22Rv1 (cell line): ENCODE measurements around the gene CRY1.

ENCODE experiments used
- H3K27ac ChIP-seq: fragments of 450-650 bp; 2 replicates; pipeline ENCODE4 v1.5.1; 2017
- CTCF ChIP-seq: fragments of 450-650 bp; IDR thresholded peaks from 2 replicates; pipeline ENCODE4 v1.5.1; 2017; ENCODE audit warnings: mild to moderate bottlenecking
- ZFX ChIP-seq: fragments of 450-650 bp; IDR thresholded peaks from 2 replicates; pipeline ENCODE4 v1.6.1; 2017; ENCODE audit warnings: antibody characterized with exemption, borderline replicate concordance

CRY1 gene

GRCh38 chr12:106953352-106954250 lies 139.7 kb downstream of the CRY1 start:
- no peak overlapping the region for H3K27ac ChIP-seq
- TF ChIP-seq CTCF (no peak), ZFX (no peak)

GRCh38 chr12:106950591-106950990 lies 142.8 kb downstream of the CRY1 start:
- no peak for TF ChIP-seq CTCF
- TF ChIP-seq ZFX = no peak
- H3K27ac ChIP-seq = no peak overlapping the region

GRCh38 chr12:106947461-106947860 lies 145.9 kb downstream of the CRY1 start:
- no peak overlapping the region for H3K27ac ChIP-seq
- TF ChIP-seq ZFX (no peak), CTCF (no peak)

GRCh38 chr12:106945261-106945851 lies 148.0 kb downstream of the CRY1 start:
- TF ChIP-seq ZFX = no peak
- no peak for TF ChIP-seq CTCF
- H3K27ac ChIP-seq = no peak overlapping the region

GRCh38 chr12:106942775-106943174 lies 150.6 kb downstream of the CRY1 start:
- no peak overlapping the region for H3K27ac ChIP-seq
- no peak for TF ChIP-seq ZFX
- TF ChIP-seq CTCF = no peak

- TF ChIP-seq CTCF (no peak), ZFX (no peak)
- H3K27ac ChIP-seq = no peak overlapping the region
These were observed 151.7 kb downstream of the CRY1 start for GRCh38 chr12:106941481-106942156.
